ENCODE results near the gene RAB13.

DNA sequence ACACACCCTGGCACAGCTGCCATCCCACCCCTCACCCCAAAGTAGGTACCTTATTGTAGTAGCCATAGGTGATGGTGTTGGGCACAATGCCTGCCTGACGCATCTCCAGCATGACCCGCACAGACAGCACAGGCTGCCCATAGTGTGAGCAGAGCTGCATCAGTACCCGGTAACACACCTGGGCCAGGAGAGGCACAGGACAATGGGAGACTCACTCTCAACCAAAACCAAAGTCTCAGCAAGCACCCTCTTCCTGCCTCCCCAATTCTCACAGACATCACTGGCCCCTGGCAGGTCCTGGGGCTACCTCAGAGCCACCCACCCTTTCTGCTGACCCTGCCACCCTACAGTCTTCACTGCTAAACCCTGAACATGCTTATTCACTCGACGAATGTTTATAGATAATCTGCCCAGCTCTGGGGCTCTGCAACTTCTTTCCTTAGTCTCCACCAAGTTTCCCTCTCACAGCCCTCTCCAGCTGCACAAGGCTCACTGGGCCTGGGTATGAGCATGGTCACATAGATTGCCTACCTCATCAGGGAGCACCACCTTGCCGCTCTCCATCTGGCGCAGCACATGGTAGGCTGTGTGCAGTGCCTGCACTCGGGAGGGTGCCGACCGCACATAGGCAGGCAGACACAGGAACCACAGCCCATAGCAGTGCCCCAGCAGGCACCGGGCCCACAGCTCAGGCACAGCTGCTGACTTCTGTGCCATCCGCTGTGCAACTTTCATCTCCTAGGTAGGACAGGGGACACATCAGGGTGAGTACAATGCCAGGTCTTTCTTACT, 49.9 kb downstream of the RAB13 start:
- TF ChIP-seq, protein P1, sequence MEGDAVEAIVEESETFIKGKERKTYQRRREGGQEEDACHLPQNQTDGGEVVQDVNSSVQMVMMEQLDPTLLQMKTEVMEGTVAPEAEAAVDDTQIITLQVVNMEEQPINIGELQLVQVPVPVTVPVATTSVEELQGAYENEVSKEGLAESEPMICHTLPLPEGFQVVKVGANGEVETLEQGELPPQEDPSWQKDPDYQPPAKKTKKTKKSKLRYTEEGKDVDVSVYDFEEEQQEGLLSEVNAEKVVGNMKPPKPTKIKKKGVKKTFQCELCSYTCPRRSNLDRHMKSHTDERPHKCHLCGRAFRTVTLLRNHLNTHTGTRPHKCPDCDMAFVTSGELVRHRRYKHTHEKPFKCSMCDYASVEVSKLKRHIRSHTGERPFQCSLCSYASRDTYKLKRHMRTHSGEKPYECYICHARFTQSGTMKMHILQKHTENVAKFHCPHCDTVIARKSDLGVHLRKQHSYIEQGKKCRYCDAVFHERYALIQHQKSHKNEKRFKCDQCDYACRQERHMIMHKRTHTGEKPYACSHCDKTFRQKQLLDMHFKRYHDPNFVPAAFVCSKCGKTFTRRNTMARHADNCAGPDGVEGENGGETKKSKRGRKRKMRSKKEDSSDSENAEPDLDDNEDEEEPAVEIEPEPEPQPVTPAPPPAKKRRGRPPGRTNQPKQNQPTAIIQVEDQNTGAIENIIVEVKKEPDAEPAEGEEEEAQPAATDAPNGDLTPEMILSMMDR (IDR thresholded peaks at IDR 0.05), result no peak
- TF ChIP-seq EZH2 (IDR thresholded peaks at IDR 0.05; ENCODE audit: borderline replicate concordance, insufficient read depth, low read depth, low read length, poor library complexity, severe bottlenecking), result no peak
